IPS-20b (cell line): Measurements from ENCODE around the gene ASTN2.

ENCODE experiments used
- H3K27ac ChIP-seq: one replicate; pipeline ENCODE4 v1.5.1; 2013; ENCODE audit warnings: low read length
- H3K27me3 ChIP-seq: 2 replicates; pipeline ENCODE4 v1.6.1; 2013; ENCODE audit warnings: mild to moderate bottlenecking, low read length, inconsistent platforms; ENCODE audit not compliant: insufficient read depth
- H3K36me3 ChIP-seq: 2 replicates; pipeline ENCODE4 v1.6.1; 2013; ENCODE audit warnings: low read depth, mild to moderate bottlenecking, inconsistent platforms, low read length, moderate library complexity; ENCODE audit not compliant: insufficient read depth
- H3K4me1 ChIP-seq: 2 replicates; pipeline ENCODE4 v1.6.1; 2013; ENCODE audit warnings: mild to moderate bottlenecking, control low read depth, inconsistent platforms, low read length, moderate library complexity; ENCODE audit not compliant: insufficient read depth
- H3K4me3 ChIP-seq: 2 replicates; pipeline ENCODE4 v1.5.1; 2013; ENCODE audit warnings: mild to moderate bottlenecking, low read length, inconsistent platforms
- H3K9ac ChIP-seq: 2 replicates; pipeline ENCODE4 v1.6.1; 2013; ENCODE audit warnings: low read depth, mild to moderate bottlenecking, inconsistent platforms, low read length, moderate library complexity
- H3K9me3 ChIP-seq: 2 replicates; pipeline ENCODE4 v1.6.1; 2013; ENCODE audit warnings: mild to moderate bottlenecking, low read depth, low read length, inconsistent platforms; ENCODE audit not compliant: insufficient read depth

Gene ASTN2

GRCh38 chr9:116821633-116822229 is 593.1 kb downstream of the ASTN2 start:
- Histone ChIP-seq H3K36me3 (no peaks in the 10 kb centered on the region), H3K27ac (no peak overlapping the region), H3K9me3 (no peaks in the 10 kb centered on the region), H3K9ac (no peak overlapping the region), H3K4me1 (peaks cover 11% of the 10 kb centered on the region; the same call in 1 of the 2 replicates), H3K27me3 (no peaks in the 10 kb centered on the region), H3K4me3 (no peak overlapping the region)

GRCh38 chr9:116819116-116819515 is 595.7 kb downstream of the ASTN2 start:
- no peak overlapping the region for H3K9ac ChIP-seq
- H3K27me3 ChIP-seq, result no peaks in the 10 kb centered on the region
- H3K9me3 ChIP-seq, result no peaks in the 10 kb centered on the region
- no peak overlapping the region for H3K4me3 ChIP-seq
- no peaks in the 10 kb centered on the region for H3K36me3 ChIP-seq
- H3K4me1 ChIP-seq, result peaks cover 14% of the 10 kb centered on the region; the same call in 1 of the 2 replicates
- H3K27ac ChIP-seq, result no peak overlapping the region

- no peaks in the 10 kb centered on the region for H3K27me3 ChIP-seq
- H3K9me3 ChIP-seq, result no peaks in the 10 kb centered on the region
- H3K27ac ChIP-seq, result no peak overlapping the region
- H3K4me1 ChIP-seq, result peaks cover 14% of the 10 kb centered on the region; the same call in 1 of the 2 replicates
- no peaks in the 10 kb centered on the region for H3K36me3 ChIP-seq
- no peak overlapping the region for H3K4me3 ChIP-seq
- H3K9ac ChIP-seq, result no peak overlapping the region
Observed at GRCh38 chr9:116817762-116818161, 597.1 kb downstream of the ASTN2 start.

- Histone ChIP-seq H3K27me3 (no peaks in the 10 kb centered on the region), H3K27ac (no peak overlapping the region), H3K9me3 (no peaks in the 10 kb centered on the region), H3K36me3 (no peaks in the 10 kb centered on the region), H3K9ac (no peak overlapping the region), H3K4me3 (no peak overlapping the region), H3K4me1 (peaks cover 13% of the 10 kb centered on the region)
Observed at GRCh38 chr9:116816484-116816883, 598.4 kb downstream of the ASTN2 start.

GRCh38 chr9:116815835-116816234 is 599.0 kb downstream of the ASTN2 start:
- H3K9me3 ChIP-seq, result no peaks in the 10 kb centered on the region
- H3K4me1 ChIP-seq, result peaks cover 13% of the 10 kb centered on the region
- no peak overlapping the region for H3K4me3 ChIP-seq
- H3K36me3 ChIP-seq, result no peaks in the 10 kb centered on the region
- no peak overlapping the region for H3K27ac ChIP-seq
- H3K9ac ChIP-seq, result no peak overlapping the region
- H3K27me3 ChIP-seq, result no peaks in the 10 kb centered on the region

GRCh38 chr9:116813031-116813300 is 601.9 kb downstream of the ASTN2 start:
- Histone ChIP-seq H3K4me1 (peaks cover 6% of the 10 kb centered on the region; the same call in 1 of the 2 replicates), H3K27me3 (no peaks in the 10 kb centered on the region), H3K4me3 (no peak overlapping the region), H3K36me3 (no peaks in the 10 kb centered on the region), H3K9me3 (no peaks in the 10 kb centered on the region), H3K27ac (no peak overlapping the region), H3K9ac (no peak overlapping the region)

- Histone ChIP-seq H3K4me3 (no peak overlapping the region), H3K9ac (no peak overlapping the region), H3K36me3 (no peaks in the 10 kb centered on the region), H3K27ac (no peak overlapping the region), H3K27me3 (no peaks in the 10 kb centered on the region), H3K4me1 (peaks cover 6% of the 10 kb centered on the region; the same call in 1 of the 2 replicates), H3K9me3 (no peaks in the 10 kb centered on the region)
Observed at GRCh38 chr9:116812231-116813030, 602.4 kb downstream of the ASTN2 start.

- no peak overlapping the region for H3K27ac ChIP-seq
- no peaks in the 10 kb centered on the region for H3K36me3 ChIP-seq
- H3K9me3 ChIP-seq, result no peaks in the 10 kb centered on the region
- H3K4me3 ChIP-seq, result no peak overlapping the region
- no peaks in the 10 kb centered on the region for H3K27me3 ChIP-seq
- H3K4me1 ChIP-seq, result peaks cover 3% of the 10 kb centered on the region; the same call in 1 of the 2 replicates
- H3K9ac ChIP-seq, result no peak overlapping the region
Observed at GRCh38 chr9:116809656-116810055, 605.2 kb downstream of the ASTN2 start.

- H3K36me3 ChIP-seq, result no peaks in the 10 kb centered on the region
- no peaks in the 10 kb centered on the region for H3K4me1 ChIP-seq
- no peak overlapping the region for H3K4me3 ChIP-seq
- H3K27ac ChIP-seq, result no peak overlapping the region
- H3K27me3 ChIP-seq, result no peaks in the 10 kb centered on the region
- H3K9me3 ChIP-seq, result no peaks in the 10 kb centered on the region
- no peak overlapping the region for H3K9ac ChIP-seq
Observed at GRCh38 chr9:116806075-116806474, 608.8 kb downstream of the ASTN2 start.

GRCh38 chr9:116800885-116801284 is 614.0 kb downstream of the ASTN2 start:
- peaks cover 16% of the 10 kb centered on the region; the same call in 1 of the 2 replicates for H3K4me1 ChIP-seq
- no peak overlapping the region for H3K4me3 ChIP-seq
- H3K27me3 ChIP-seq, result no peaks in the 10 kb centered on the region
- H3K36me3 ChIP-seq, result no peaks in the 10 kb centered on the region
- no peak overlapping the region for H3K9ac ChIP-seq
- no peaks in the 10 kb centered on the region for H3K9me3 ChIP-seq
- no peak overlapping the region for H3K27ac ChIP-seq

- Histone ChIP-seq H3K4me1 (peaks cover 16% of the 10 kb centered on the region; the same call in 1 of the 2 replicates), H3K9ac (no peak overlapping the region), H3K36me3 (no peaks in the 10 kb centered on the region), H3K4me3 (no peak overlapping the region), H3K9me3 (no peaks in the 10 kb centered on the region), H3K27ac (no peak overlapping the region), H3K27me3 (no peaks in the 10 kb centered on the region)
Observed at GRCh38 chr9:116800074-116800473, 614.8 kb downstream of the ASTN2 start.

GRCh38 chr9:116798521-116798920 is 616.3 kb downstream of the ASTN2 start:
- H3K27ac ChIP-seq, result no peak overlapping the region
- peaks cover 16% of the 10 kb centered on the region; the same call in 1 of the 2 replicates for H3K4me1 ChIP-seq
- H3K9ac ChIP-seq, result no peak overlapping the region
- H3K9me3 ChIP-seq, result no peaks in the 10 kb centered on the region
- no peaks in the 10 kb centered on the region for H3K36me3 ChIP-seq
- no peaks in the 10 kb centered on the region for H3K27me3 ChIP-seq
- no peak overlapping the region for H3K4me3 ChIP-seq
